OCI-LY7 (cell line): ENCODE measurements around the gene PITPNC1.

Source experiments
- EZH2phosphoT487 ChIP-seq: fragments of 200-600 bp; sonication (generic); IDR thresholded peaks from 2 replicates; pipeline ENCODE4 v1.6.1; 2018; ENCODE audit warnings: low read depth, borderline replicate concordance, mild to moderate bottlenecking, mixed run types, antibody characterized with exemption, low read length, moderate library complexity, mixed read lengths
- TF ChIP-seq, protein P1 (sequence below): fragments of 200-600 bp; sonication (generic); conservative IDR thresholded peaks from 2 replicates; pipeline ENCODE4 v1.5.1; 2014; ENCODE audit warnings: mild to moderate bottlenecking, antibody characterized with exemption, low read length, moderate library complexity, mixed read lengths

DNA sequence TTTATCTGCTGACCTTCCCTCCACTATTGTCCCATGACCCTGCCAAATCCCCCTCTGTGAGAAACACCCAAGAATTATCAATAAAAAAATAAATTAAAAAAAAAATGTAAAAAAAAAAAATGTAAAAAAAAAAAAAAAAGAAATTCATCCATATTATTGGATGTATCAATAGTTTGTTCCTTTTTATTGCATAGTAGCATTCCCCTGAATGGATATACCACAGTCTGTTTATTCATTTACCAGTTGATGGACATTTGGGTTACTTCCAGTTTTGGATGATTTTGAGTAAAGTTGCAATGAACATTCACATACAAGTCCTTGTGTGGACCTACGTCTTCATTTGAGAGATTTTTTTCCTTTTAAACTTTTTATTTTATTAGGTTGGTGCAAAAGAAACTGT lies 94.0 kb downstream of the PITPNC1 start:
- TF ChIP-seq, protein P1, sequence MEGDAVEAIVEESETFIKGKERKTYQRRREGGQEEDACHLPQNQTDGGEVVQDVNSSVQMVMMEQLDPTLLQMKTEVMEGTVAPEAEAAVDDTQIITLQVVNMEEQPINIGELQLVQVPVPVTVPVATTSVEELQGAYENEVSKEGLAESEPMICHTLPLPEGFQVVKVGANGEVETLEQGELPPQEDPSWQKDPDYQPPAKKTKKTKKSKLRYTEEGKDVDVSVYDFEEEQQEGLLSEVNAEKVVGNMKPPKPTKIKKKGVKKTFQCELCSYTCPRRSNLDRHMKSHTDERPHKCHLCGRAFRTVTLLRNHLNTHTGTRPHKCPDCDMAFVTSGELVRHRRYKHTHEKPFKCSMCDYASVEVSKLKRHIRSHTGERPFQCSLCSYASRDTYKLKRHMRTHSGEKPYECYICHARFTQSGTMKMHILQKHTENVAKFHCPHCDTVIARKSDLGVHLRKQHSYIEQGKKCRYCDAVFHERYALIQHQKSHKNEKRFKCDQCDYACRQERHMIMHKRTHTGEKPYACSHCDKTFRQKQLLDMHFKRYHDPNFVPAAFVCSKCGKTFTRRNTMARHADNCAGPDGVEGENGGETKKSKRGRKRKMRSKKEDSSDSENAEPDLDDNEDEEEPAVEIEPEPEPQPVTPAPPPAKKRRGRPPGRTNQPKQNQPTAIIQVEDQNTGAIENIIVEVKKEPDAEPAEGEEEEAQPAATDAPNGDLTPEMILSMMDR, result no peak
- no peak for TF ChIP-seq EZH2phosphoT487
